ENCODE data around the gene SLC8A1.

DNA sequence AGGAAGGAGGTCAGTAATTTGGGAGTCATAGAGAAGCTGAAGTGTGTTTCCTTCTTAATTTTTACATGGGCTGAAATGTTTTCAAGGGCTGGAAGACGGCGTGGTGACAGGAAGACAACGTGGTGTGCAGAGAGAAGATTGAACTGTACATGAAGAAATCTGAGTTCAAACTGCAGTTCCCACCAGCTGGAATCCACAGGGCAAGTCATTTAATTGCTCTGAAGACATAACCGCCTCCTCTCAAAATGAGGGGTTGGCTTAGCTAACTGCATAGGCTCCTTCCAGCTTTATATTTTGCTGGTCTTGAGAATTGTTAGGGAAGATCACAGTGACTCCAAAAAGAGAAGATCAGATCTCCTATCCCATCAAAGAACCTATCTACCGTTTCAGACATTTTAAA, 103.9 kb downstream of the SLC8A1 start:
- TF ChIP-seq, protein P1, sequence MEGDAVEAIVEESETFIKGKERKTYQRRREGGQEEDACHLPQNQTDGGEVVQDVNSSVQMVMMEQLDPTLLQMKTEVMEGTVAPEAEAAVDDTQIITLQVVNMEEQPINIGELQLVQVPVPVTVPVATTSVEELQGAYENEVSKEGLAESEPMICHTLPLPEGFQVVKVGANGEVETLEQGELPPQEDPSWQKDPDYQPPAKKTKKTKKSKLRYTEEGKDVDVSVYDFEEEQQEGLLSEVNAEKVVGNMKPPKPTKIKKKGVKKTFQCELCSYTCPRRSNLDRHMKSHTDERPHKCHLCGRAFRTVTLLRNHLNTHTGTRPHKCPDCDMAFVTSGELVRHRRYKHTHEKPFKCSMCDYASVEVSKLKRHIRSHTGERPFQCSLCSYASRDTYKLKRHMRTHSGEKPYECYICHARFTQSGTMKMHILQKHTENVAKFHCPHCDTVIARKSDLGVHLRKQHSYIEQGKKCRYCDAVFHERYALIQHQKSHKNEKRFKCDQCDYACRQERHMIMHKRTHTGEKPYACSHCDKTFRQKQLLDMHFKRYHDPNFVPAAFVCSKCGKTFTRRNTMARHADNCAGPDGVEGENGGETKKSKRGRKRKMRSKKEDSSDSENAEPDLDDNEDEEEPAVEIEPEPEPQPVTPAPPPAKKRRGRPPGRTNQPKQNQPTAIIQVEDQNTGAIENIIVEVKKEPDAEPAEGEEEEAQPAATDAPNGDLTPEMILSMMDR (IDR thresholded peaks at IDR 0.05): no peak
- no peak for TF ChIP-seq POLR2A (IDR thresholded peaks at IDR 0.05)
